Ishikawa (cell line): ENCODE results near the gene TENM3.

Experiments
- CEBPB ChIP-seq: IDR thresholded peaks from 2 replicates; pipeline ENCODE4 v1.6.1; 2012
- CREB1 ChIP-seq: IDR thresholded peaks from 2 replicates; pipeline ENCODE4 v1.6.1; 2012; ENCODE audit warnings: low read depth
- EGR1 ChIP-seq: IDR thresholded peaks from 2 replicates; pipeline ENCODE4 v1.6.1; 2012
- EP300 ChIP-seq: IDR thresholded peaks from 2 replicates; pipeline ENCODE4 v1.6.1; 2012; ENCODE audit warnings: borderline replicate concordance
- FOXM1 ChIP-seq: IDR thresholded peaks from 2 replicates; pipeline ENCODE4 v1.6.1; 2012; ENCODE audit warnings: low read depth, borderline replicate concordance
- MAX ChIP-seq: IDR thresholded peaks from 2 replicates; pipeline ENCODE4 v1.6.1; 2012
- NFIC ChIP-seq: IDR thresholded peaks from 2 replicates; pipeline ENCODE4 v1.6.1; 2012
- RAD21 ChIP-seq: IDR thresholded peaks from 2 replicates; pipeline ENCODE4 v1.6.1; 2012; ENCODE audit warnings: low read depth
- REST ChIP-seq: IDR thresholded peaks from 2 replicates; pipeline ENCODE4 v1.6.1; 2012; ENCODE audit warnings: low read depth, mild to moderate bottlenecking
- TAF1 ChIP-seq: IDR thresholded peaks from 2 replicates; pipeline ENCODE4 v1.6.1; 2012; ENCODE audit warnings: low read depth, mild to moderate bottlenecking
- TCF12 ChIP-seq: IDR thresholded peaks from 2 replicates; pipeline ENCODE4 v1.6.1; 2012; ENCODE audit warnings: low read depth
- TEAD4 ChIP-seq: IDR thresholded peaks from 2 replicates; pipeline ENCODE4 v1.6.1; 2012
- USF1 ChIP-seq: IDR thresholded peaks from 2 replicates; pipeline ENCODE4 v1.6.1; 2012
- YY1 ChIP-seq: IDR thresholded peaks from 2 replicates; pipeline ENCODE4 v1.6.1; 2012; ENCODE audit warnings: low read depth
- ZBTB7A ChIP-seq: IDR thresholded peaks from 2 replicates; pipeline ENCODE4 v1.6.1; 2012; ENCODE audit warnings: low read depth

Gene TENM3

GRCh38 chr4:182818926-182819730 is 575.9 kb downstream of the TENM3 start:
- no peak for TF ChIP-seq TEAD4
- no peak for TF ChIP-seq RAD21
- no peak for TF ChIP-seq EGR1
- TF ChIP-seq REST = no peak
- TF ChIP-seq CREB1 = no peak
- no peak for TF ChIP-seq TCF12
- TF ChIP-seq EP300 = no peak
- TF ChIP-seq YY1 = no peak
- no peak for TF ChIP-seq MAX

- no peak for TF ChIP-seq ZBTB7A
- TF ChIP-seq YY1 = no peak
- no peak for TF ChIP-seq REST
- TF ChIP-seq USF1 = no peak
- no peak for TF ChIP-seq EP300
- no peak for TF ChIP-seq CREB1
- no peak for TF ChIP-seq TEAD4
- no peak for TF ChIP-seq CEBPB
- no peak for TF ChIP-seq MAX
- no peak for TF ChIP-seq TCF12
- no peak for TF ChIP-seq TAF1
- TF ChIP-seq RAD21 = no peak
- no peak for TF ChIP-seq FOXM1
- TF ChIP-seq EGR1 = no peak
- no peak for TF ChIP-seq NFIC
Observed at GRCh38 chr4:182819751-182820150, 576.5 kb downstream of the TENM3 start.

DNA sequence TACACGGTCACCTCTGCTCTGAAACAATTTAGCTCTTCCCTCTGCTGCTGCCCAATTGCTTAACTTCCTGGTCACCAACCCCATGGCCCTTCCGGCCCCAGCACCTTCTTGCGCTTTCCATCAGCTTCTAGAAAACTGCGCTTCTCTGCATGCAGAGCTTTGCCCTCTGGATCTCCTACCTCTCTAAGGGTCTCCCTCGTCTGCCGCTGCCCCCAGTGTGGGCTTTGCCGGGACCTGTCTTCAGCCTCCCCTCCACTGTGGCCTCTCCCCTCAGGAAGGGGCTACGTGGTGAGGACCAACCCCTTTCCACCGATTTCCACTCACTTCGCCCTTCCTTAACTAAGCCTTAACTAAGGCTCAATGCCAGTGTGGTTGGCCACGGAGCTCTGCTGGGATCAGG is 579.4 kb downstream of the TENM3 start:
- no peak for TF ChIP-seq CEBPB
- TF ChIP-seq MAX = no peak
- no peak for TF ChIP-seq CREB1
- TF ChIP-seq TAF1 = no peak
- no peak for TF ChIP-seq RAD21
- TF ChIP-seq FOXM1 = no peak

DNA sequence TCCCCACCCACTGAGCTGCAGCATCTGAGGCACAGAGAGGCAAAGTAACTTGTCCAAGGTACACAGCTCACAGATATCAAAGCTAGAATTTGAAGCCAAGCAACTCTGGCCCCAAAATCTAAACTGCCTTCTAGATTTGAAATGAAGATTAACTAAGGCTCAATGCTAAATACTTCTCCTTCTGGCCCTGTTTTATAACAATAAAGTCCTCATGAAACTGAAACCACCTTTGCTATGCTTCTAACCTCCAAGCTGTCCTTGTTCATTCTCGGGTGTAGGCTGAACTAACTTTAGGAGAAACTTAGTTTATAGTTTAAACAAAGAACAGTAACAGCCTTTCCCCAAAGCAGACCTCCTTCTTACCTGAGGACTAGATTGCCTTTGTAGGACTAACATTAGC is 580.4 kb downstream of the TENM3 start:
- no peak for TF ChIP-seq EP300
- no peak for TF ChIP-seq EGR1
- no peak for TF ChIP-seq YY1
- no peak for TF ChIP-seq MAX
- no peak for TF ChIP-seq FOXM1
- TF ChIP-seq ZBTB7A = no peak
- TF ChIP-seq TAF1 = no peak
- no peak for TF ChIP-seq CEBPB
- TF ChIP-seq NFIC = no peak
- no peak for TF ChIP-seq TEAD4
- no peak for TF ChIP-seq USF1
- TF ChIP-seq RAD21 = no peak
- TF ChIP-seq TCF12 = no peak
- no peak for TF ChIP-seq REST
- no peak for TF ChIP-seq CREB1
